AG09309 (cell line): Measurements from ENCODE around the gene GPR78.

Source experiments
- DNase-seq: peaks from one replicate; pipeline ENCODE4 v3.0.0-alpha.2; 2010; ENCODE audit warnings: low read depth
- H3K4me3 ChIP-seq: 2 replicates; pipeline ENCODE4 v1.5.1; 2011; ENCODE audit warnings: mild to moderate bottlenecking, low read depth, low read length, moderate library complexity; ENCODE audit not compliant: control insufficient read depth
- CTCF ChIP-seq: IDR thresholded peaks from 2 replicates; pipeline ENCODE4 v1.5.1; 2011; ENCODE audit warnings: mild to moderate bottlenecking, low read depth, low read length, inconsistent platforms; ENCODE audit not compliant: insufficient read depth, control insufficient read depth; ENCODE audit errors: missing control alignments

The GPR78 gene

GRCh38 chr4:8580321-8581093 is at the start of gene GPR78:
Gene GPR78, plus strand, starts transcription at chr4:8580392. Its CDS starts 591 bp downstream, at chr4:8580983.
- H3K4me3 ChIP-seq, result no peak within 1 kb of the TSS
- no peak for TF ChIP-seq CTCF
- no peak for DNase-seq

- DNase-seq, result no peak
- no peak for TF ChIP-seq CTCF
- H3K4me3 ChIP-seq, result no peak overlapping the region
Measured at GRCh38 chr4:8532245-8532781, 47.9 kb upstream of the GPR78 start.

GRCh38 chr4:8533274-8533865 is 46.8 kb upstream of the GPR78 start:
- no peak overlapping the region for H3K4me3 ChIP-seq
- no peak for DNase-seq
- no peak for TF ChIP-seq CTCF

GRCh38 chr4:8534129-8534528 is 46.1 kb upstream of the GPR78 start:
- DNase-seq, result no peak
- TF ChIP-seq CTCF, result no peak

GRCh38 chr4:8534611-8535010 is 45.6 kb upstream of the GPR78 start:
- no peak overlapping the region for H3K4me3 ChIP-seq
- TF ChIP-seq CTCF, result no peak
- DNase-seq, result no peak

More at GRCh38 chr4:8534129-8534528, 46.1 kb upstream of the GPR78 start:
- H3K4me3 ChIP-seq, result no peak overlapping the region

- H3K4me3 ChIP-seq, result no peak overlapping the region
- DNase-seq, result no peak
- TF ChIP-seq CTCF, result no peak
Measured at GRCh38 chr4:8536467-8536866, 43.7 kb upstream of the GPR78 start.
